ENCODE data around the gene DTX3.

DNA sequence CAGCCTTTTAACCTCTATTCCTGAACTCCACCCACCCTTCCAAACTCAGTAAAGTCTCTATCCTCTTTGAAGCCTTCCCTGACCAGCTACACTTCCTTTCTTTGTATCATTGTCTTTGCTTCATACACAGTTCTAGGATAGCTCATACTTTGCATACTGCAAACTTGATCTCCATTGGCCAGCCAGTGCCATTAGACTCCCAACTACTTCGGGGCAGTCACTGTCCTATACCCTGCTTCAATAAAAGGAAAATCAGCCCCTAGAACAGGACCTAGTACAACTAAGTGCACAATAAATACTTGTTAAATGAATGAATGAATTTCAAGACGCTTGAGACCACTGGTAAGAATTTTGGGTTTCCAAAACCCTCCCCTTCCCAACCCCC lies 14.2 kb upstream of the DTX3 start:
- no peak for TF ChIP-seq CTCF (IDR thresholded peaks at IDR 0.05)
- no peak for TF ChIP-seq POLR2A (IDR thresholded peaks at IDR 0.05)
- TF ChIP-seq POLR2AphosphoS5 (IDR thresholded peaks at IDR 0.05) = no peak

Measured in sigmoid colon (tissue), 4 donors.